Measurements from ENCODE around the gene ATF7IP.
"Not testable (repeated sequence)": the region's sequence is repeated elsewhere in the genome, so short reads cannot be mapped to it uniquely, and the experiment has no call there.

Gene ATF7IP

GRCh38 chr12:14369311-14369710 is 3.8 kb downstream of the ATF7IP start:
- DNase-seq, result no peak

GRCh38 chr12:14373217-14373616 is 7.7 kb downstream of the ATF7IP start:
- no peak for DNase-seq

- DNase-seq, result no peak
These were observed 14.0 kb downstream of the ATF7IP start for GRCh38 chr12:14379508-14379907.

- no peak for DNase-seq
These were observed 19.5 kb downstream of the ATF7IP start for GRCh38 chr12:14384783-14385638.

- DNase-seq, result no peak
These were observed 21.9 kb downstream of the ATF7IP start for GRCh38 chr12:14387219-14387871.

GRCh38 chr12:14390449-14390848 is 25.0 kb downstream of the ATF7IP start:
- no peak for DNase-seq

GRCh38 chr12:14390870-14391530 is 25.5 kb downstream of the ATF7IP start:
- no peak for DNase-seq

- no peak for DNase-seq
These were observed 28.3 kb downstream of the ATF7IP start for GRCh38 chr12:14393751-14394150.

- no peak for DNase-seq
These were observed 29.0 kb downstream of the ATF7IP start for GRCh38 chr12:14394317-14395073.

GRCh38 chr12:14395074-14395778 is 29.7 kb downstream of the ATF7IP start:
- no peak for DNase-seq

GRCh38 chr12:14396071-14396470 is 30.6 kb downstream of the ATF7IP start:
- no peak for DNase-seq

- no peak for DNase-seq
These were observed 34.4 kb downstream of the ATF7IP start for GRCh38 chr12:14399871-14400270.

GRCh38 chr12:14400599-14400998 is 35.1 kb downstream of the ATF7IP start:
- DNase-seq, result no peak

GRCh38 chr12:14401267-14401666 is 35.8 kb downstream of the ATF7IP start:
- not testable (repeated sequence) for DNase-seq

GRCh38 chr12:14402697-14403096 is 37.2 kb downstream of the ATF7IP start:
- no peak for DNase-seq

- no peak for DNase-seq
These were observed 37.8 kb downstream of the ATF7IP start for GRCh38 chr12:14403293-14403692.

- no peak for DNase-seq
These were observed 38.3 kb downstream of the ATF7IP start for GRCh38 chr12:14403711-14404196.

GRCh38 chr12:14405407-14405806 is 39.9 kb downstream of the ATF7IP start:
- not testable (repeated sequence) for DNase-seq

GRCh38 chr12:14408208-14408607 is 42.7 kb downstream of the ATF7IP start:
- DNase-seq, result no peak

- no peak for DNase-seq
These were observed 44.7 kb downstream of the ATF7IP start for GRCh38 chr12:14410177-14410576.

GRCh38 chr12:14410841-14411569 is 45.5 kb downstream of the ATF7IP start:
- DNase-seq, result no peak

All from activated naive CD4-positive, alpha-beta T cell (primary cell).